Cortex of kidney (tissue), 1 donor: ENCODE results near the gene PDPR.
"Not testable (repeated sequence)": the region's sequence is repeated elsewhere in the genome, so short reads cannot be mapped to it uniquely, and the experiment has no call there.

Experiments used
- DNase-seq: peaks from one replicate; lab custom pipeline; 2025; lab: John Stamatoyannopoulos, UW

Gene PDPR

DNA sequence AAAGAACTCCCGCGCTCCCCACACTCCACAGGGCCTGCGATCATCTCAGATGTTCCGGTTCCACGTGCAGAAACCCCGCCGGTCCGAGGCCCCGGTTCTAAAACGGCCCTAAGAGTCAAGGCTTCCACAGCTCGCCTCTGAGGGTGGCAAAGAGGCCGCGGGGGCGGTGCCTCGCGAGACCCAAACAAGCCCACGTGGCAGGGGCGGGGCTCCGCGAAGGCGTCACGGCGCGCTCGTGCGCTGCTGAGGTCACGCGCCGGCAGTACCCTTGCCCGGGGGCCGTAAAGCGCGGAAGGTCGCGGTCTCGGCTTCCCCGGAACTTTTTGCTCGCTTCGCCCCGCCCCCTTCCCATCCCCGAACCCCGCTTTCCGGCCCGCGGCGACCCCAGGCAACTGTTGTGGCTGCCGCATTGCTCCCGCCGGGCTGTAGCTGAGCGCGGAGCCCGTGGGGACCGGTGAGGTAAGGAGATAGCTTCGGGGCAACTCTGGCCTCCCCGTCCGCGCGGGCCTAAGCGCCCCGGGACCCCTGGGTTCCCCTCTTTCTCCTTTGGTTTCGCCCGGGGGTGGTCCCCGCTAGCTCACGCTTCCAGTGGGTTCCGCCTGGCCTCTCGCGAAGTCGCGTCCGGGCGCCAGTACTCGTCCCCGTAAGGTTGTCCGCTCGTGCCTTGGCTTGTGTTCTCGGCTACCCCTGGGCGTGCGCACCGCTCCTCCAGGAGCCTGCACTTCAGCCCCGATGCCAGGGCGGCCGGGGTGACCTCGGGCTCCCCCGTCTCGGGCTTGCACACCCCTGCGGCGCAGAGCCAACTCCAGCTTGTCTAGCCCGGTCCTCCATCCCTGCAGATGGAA is at the start of gene PDPR:
PDPR (plus strand) TSS at position 351 of the 845 bp plus-strand sequence. CDS start 6,161 bp downstream, outside the sequence.
- DNase-seq = not testable (repeated sequence)

DNA sequence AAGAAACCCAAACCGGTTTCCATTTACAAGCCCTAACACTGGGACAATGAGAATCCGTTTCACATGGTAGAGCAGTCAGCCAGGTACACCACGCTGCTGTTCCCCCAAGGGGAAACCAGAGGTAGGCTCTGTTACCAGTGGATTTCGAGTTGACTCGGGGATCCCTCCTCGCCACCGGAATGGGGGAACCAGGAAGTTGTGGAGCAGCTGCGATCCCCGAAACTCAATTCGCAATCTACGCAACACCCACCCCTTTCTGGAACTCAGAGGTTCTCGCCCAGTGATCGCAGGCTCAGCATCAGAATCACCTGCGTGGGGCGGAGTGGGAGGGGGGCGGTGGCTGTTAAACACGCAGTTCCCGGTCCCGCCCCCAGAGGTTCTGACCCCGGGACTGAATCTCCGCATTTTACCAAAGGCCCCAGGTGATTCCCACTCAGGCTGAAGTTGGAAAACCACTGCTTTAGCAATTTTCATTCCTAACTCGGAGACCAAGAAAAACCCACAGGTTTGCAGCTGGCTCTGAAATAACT is 49.2 kb upstream of the PDPR start:
- not testable (repeated sequence) for DNase-seq

DNA sequence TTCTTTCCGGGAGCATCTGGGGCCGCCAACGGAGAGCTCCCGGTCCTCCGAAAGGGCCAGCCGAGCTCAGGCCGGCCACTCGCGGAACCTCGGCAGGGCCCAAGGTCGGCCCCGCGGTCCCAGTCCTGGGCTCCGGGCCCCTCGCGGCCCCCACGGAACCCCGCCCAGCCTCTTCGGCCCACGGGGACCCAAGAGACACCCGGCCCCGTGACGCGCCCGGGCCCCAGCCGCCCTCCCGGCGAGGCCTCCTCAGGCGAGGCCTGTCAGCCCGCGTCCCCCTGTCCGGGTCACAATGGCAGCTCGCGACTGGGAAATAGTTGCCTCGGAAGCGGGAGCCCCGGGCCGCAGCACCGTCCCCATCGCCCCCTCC is 48.8 kb upstream of the PDPR start:
- not testable (repeated sequence) for DNase-seq

DNA sequence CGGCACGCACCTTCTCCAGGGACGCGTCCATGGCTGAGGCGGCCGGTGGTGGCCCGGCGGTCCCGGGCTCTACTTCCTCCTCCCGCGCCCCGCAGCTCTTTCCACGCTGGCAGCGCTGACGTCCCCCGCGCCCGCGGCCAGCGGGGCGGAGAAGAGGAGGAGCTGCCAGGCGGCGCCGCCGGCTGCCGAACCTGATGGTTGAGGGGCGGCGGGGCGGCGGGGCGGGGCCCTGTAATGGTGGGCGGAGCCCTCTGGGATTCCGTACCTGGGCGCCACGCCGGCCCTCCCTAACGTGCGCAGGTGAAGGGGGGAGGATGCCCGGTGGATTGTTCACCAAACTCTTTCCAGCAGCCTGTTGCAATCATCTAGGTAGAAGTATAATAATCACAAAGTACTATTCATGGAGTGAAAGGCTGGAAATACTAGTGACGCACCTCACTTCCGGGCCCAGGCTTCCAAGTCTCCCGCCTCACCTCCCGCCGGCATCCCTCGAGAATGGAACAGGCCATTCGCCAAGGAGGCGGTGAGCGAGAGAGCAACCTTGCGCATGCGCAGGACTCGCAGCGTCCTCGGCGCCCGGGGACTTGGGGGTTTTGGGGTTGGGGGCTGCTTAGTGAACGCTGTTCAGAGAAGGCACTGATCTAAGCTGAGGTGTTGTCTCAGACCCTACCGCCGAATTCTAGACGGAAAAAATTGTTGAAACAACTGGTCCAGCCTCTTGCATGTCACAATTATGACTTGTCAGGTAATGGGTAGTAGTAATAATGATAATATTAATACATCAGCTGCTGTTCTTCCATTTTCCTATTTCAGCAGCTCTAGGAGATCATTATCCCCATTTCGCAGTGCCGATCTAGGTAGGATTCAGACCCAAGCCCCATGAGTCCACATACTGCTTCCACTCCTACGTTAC is 48.1 kb upstream of the PDPR start:
- peak; percentile 17 for DNase-seq

DNA sequence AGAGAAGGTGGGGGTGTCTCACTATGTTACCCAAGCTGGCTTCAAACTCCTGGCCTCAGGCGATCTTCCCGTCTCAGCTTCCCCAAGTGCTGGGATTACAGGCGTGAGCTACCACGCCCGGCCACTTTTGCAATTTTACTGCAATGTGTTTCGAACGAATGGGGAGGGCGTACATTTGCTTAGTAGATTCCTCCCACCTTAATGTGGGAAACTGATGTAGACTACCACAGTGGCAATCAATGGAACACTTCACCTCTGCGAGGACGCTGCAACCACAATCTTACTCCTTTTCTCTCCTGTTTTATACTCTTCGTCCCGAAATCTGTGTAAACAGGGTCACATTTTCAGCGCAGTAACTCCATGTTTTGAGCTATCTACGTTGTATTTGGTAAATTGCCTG is 47.4 kb upstream of the PDPR start:
- DNase-seq = not testable (repeated sequence)

DNA sequence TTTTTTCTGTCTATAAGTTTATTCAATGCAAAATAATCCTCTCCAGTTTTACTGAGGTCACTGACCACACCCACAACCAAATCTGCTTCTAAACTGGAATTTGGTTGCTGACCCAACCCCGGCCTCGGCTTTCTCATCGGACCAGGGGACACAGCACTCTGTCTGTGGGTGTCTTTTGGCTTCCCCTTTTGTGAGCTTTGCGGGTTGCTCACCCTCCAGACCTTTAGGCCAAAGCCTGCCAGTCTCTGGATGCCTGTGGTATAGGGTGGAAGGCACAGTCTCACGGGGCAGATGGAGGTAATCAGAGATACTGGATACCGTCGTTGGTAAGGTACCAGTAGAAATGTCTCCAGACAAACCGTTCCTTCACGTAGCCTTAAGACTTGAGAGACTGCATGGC is 35.1 kb upstream of the PDPR start:
- DNase-seq = not testable (repeated sequence)

DNA sequence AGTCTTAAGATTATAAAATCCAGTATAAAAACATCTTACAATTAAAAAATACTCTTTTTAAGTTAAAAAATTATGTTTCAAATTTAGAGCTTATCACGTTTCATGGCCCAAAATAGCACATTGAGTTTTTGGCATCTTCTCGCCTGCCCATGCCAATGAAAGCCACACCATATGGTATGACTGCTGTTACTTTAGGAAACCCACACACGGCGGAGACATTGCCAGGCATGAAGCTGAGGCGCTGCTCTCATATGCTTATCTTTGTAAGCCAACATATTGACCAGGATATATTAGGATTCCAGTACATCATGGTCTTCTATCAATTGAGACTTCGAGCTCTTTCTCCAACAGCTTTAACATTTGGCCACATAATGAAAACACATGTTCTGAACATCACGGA is 32.9 kb upstream of the PDPR start:
- DNase-seq = not testable (repeated sequence)

DNA sequence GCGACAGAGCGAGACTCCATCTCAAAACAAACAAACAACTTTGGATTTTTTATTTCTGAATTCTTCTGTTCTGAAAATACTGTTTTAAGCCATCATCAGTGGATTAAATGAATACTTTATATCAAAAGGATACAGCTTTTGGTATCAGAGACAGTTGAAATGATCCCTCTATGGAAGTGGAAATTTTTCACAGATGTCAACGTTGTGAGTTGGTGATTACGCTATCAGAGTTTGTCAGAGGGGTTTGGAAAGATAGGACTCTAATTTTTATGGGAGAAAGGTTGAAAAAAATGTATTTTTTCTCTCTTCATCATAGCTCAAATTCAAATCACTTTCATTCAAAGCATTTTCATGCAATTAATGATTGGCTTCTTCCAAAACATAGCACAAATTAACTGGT is 30.2 kb upstream of the PDPR start:
- not testable (repeated sequence) for DNase-seq

DNA sequence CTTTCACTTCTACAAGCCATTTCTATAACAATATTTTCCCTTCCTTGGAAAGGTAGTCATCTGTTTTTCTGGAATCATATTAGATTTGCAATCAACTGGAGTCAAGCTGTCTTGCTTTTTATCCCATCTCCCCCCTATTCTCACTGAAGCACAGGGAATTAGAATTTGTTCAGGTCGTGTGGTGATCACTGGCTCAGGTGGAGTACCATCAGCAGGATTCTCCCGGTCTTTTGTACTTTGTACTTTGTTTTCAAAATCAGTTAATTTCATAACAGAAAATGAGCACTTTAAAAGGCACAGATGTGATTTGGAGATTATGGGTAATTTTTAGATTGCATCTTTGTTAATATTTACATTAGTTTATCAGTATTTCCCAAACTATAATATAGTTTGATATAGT is 26.0 kb upstream of the PDPR start:
- DNase-seq = not testable (repeated sequence)

DNA sequence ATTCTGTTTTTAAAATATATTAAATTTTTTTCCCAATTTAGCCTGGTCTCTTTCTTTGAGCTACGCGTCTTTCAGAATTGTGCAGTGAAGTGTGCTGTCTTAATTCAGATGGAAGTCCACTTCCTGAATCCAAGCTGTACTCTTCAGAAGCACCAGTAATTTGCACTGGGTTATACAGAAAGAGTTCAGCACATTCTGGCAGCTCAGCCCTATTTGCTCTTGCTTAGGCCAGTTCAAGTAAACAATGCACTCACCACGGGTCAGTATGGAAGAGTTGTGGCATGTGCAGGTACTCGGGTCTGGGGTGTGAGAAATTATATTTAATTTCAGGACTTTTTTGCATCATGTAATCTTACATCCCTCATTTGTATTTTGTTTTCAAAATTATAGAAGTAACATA is 25.3 kb upstream of the PDPR start:
- DNase-seq = not testable (repeated sequence)

DNA sequence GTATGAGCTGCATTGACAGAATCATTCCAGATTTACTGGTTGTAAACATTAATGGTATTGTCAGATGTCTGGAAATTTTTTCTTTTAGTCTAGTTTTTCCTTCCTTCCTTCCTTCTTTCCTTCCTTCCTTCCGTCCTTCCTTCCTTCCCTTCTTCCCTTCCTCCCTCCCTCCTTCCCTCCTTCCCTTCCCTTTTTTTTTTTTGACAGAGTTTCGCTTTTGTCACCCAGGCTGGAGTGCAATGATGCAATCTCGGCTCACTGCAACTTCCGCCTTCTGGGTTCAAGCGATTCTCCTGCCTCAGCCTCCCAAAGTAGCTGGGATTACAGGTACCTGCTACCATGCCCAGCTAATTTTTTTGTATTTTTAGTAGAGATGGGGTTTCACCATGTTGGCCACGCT is 24.8 kb upstream of the PDPR start:
- not testable (repeated sequence) for DNase-seq

DNA sequence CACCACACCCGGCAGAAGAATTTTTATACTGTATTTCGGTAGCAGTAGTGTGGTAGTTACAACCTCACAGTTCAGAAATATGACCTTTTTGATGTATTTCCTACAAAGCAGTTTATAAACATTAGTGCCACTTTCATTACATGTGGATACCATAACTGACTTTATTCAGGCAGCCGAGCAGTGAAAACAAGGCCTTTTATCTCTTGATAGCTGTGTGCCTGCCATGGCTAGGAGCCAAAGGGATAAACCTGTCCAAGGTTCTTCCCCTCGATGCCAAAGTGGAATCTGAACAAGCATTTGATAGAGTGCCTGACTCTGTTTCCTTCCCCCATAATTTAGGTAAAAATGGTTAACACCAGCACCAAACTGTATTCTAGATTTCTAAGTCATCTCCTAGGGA is 23.0 kb upstream of the PDPR start:
- not testable (repeated sequence) for DNase-seq

DNA sequence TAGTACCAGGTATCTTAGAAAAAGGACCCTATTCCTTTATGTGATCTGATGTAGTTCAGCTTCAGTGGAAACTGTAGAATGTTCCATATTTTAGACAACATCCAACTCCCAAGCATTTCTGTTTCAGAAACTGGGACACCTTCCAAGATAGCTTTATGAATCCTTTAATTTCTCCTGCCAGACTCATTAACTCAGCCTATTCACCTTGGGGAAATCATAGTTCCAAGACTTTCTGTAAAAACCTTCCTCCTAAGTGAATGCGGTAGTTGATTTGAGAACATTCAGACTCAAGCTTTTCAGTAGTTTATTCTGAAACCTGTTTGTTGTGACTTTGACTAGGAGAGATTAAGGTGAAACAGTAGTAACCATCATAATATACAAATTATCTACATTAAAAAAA is 20.0 kb upstream of the PDPR start:
- not testable (repeated sequence) for DNase-seq

DNA sequence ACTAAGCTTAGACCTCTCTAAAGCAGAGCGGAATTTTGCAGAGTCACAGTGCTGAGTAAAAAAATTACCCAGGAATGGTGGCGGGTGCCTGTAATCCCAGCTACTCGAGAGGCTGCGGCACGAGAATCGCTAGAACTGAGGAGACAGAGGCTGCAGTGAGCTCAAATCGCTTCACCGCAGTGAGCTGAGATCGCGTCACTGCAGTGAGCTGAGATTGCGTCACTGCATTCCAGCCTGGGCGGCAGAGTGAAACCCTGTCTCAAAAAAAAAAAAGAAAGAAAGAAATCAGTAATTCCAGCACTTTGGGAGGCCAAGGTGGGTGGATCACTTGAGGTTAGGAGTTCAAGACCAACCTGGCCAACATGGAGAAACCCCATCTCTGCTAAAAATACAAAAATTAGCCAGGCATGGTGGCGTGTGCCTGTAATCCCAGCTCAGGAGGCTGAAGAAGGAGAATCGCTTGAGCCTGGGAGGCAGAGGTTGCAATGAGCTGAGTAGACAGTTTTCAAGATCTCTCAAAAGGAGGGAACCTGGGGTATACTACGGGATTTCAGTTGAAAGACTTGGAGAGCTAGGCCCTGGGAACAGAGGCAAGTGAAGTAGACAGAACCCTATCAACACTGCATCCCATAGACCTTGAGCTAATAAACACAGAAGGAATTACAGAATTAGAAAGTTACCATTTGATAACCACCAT is 4.4 kb upstream of the PDPR start:
- not testable (repeated sequence) for DNase-seq

DNA sequence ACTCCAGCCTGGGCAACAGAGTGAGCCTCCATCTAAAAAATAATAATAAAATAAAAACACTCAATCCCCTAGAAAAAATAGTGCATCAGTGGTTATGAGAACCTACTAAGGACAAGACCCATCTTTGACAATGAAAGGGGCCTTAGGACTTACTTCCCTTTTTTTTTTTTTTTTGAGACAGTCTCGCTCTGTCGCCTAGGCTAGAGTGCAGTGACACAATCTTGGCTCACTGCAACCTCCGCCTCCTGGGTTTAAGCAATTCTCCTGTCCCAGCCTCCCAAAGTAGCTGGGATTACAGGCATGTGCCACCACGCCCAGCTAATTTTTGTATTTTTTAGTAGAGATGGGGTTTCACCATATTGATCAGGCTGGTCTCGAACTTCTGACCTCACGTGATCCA is 2.0 kb upstream of the PDPR start:
- DNase-seq = not testable (repeated sequence)

DNA sequence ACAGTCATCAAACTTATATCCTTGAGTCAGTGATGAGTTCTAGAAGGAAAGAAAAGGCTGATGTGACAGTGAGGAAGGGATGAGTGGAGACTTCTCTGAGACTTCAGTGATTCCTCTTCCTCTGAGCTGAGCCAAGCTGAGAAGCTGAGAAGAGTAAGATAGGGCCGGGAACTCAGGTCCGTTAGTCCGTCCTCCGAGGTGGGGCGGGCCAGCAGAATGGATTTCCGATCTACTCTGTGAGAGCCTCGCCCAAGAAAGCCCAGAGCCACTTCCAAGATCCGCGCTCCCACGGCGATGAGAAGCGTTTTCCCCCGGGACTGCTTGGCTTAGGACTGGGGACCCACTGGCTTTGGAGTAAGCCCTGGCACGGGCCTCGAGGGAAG is 542 bp upstream of the PDPR start:
- DNase-seq = not testable (repeated sequence)

DNA sequence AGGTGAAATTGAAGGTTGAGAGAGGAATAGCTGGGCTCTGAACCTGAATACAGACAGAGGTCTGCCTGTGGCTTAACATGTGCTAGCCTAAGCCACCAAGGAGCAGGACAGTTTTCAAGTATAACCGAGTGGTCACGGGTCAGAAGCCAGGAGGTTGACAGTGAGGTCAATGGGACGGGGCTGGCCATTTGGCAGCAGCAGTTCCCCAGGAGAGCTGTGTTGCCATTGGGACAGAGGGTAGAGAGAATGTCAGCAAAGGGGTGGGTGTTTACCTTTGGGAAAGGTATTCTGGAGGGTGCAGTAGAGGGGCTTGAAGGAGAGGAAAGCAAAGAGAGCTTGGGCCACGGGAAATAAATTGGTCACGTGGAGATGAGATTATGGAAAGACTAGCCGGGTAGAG is 4.2 kb downstream of the PDPR start:
- not testable (repeated sequence) for DNase-seq

DNA sequence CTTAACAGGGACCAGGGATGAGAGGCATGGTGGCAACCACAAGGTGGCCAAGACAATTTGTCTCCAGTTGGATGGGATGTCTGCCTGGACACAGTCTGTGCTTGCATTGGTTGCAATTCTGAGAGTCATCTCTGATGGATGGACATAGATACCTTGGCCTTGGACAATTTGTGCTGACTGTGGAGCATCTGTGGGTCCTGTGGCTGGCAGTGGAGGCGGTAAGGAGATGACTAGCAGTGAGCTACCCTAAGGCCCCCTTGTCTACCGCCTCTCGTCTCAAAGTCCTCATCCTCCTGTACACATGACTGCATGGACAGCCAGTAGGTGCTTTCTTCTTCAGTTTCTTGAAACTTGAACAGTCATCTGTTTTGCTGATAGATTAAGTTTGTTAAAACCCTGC is 4.6 kb downstream of the PDPR start:
- DNase-seq = not testable (repeated sequence)

DNA sequence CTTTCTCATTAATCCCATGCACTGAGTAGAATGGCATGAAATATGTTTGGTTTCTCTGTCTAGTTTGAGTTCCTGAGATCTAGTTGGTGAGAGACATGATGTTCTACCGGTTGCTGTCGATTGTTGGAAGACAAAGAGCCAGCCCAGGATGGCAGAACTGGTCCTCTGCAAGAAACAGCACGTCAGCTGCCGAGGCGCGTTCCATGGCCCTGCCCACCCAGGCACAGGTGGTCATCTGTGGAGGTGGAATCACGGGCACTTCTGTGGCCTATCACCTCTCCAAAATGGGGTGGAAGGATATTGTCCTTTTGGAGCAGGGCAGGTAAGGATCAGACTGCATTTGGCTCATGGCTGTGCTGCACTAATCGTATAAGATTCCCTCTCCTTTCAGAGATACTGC is 6.3 kb downstream of the PDPR start:
- DNase-seq = not testable (repeated sequence)

DNA sequence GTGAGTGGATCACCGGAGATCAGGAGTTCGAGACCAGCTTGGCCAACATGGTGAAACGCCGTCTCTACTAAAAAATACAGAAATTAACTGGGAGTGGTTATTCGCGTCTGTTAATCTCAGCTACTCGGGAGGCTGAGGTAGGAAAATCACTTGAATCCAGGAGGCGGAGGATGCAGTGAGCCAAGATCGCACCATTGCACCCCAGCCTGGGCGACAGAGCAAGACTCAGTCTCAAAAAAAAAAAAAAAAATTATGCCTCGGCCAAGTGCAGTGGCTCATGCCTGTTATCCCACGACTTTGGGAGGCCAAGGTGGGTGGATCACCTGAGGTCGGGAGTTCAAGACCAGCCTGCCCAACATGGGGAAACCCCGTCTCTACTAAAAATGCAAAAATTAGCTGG is 9.7 kb downstream of the PDPR start:
- not testable (repeated sequence) for DNase-seq

DNA sequence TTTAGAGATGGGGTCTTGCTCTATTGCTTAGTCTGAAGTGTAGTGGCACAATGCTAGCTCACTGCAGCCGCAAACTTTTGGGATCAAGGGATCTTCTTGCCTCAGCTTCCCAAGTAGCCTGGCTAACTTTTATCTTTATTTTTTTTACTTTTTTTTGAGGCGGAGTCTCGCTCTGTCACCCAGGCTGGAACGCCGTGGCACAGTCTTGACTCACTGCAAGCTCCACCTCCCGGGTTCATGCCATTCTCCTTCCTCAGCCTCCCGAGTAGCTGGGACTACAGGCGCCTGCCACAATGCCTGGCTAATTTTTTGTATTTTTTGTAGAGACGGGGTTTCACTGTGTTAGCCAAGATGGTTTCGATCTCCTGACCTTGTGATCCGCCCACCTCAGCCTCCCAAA is 12.1 kb downstream of the PDPR start:
- DNase-seq = not testable (repeated sequence)

DNA sequence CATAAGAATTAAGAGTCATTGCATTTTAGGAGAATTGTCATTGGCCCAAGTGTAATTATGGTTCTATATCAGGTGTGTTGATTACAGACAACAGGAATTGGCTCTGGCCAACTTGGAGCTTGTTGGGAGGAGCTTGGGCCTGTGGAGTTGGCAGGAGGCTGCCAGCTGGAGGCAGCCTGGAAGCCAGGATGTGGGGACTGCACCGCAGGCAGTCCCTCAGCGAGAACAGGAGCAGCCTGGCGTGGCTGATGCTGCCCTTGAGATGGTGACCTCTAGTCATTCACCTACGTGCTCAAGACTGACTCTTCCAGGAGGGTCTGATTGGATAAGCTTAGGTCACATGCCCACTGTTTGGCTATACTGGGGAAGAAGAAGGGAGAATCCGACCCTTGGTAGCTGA is 13.6 kb downstream of the PDPR start:
- not testable (repeated sequence) for DNase-seq
